Hepatocyte (in vitro differentiated cells): ENCODE measurements around the gene NFYC.

ENCODE experiments used
- CTCF ChIP-seq: fragments of 200-600 bp; sonication (generic); IDR thresholded peaks from 2 replicates; pipeline ENCODE4 v1.5.1; 2016; ENCODE audit warnings: antibody characterized with exemption, mild to moderate bottlenecking; ENCODE audit not compliant: poor library complexity
- EZH2 ChIP-seq: fragments of 200-600 bp; sonication (generic); IDR thresholded peaks from 2 replicates; pipeline ENCODE4 v1.6.1; 2016; ENCODE audit warnings: antibody characterized with exemption, mild to moderate bottlenecking, borderline replicate concordance
- EZH2phosphoT487 ChIP-seq: fragments of 200-600 bp; sonication (generic); IDR thresholded peaks from one replicate; pipeline ENCODE4 v1.6.1; 2018; ENCODE audit warnings: antibody characterized with exemption, mild to moderate bottlenecking, low read depth, moderate library complexity; ENCODE audit not compliant: unreplicated experiment, severe bottlenecking

DNA sequence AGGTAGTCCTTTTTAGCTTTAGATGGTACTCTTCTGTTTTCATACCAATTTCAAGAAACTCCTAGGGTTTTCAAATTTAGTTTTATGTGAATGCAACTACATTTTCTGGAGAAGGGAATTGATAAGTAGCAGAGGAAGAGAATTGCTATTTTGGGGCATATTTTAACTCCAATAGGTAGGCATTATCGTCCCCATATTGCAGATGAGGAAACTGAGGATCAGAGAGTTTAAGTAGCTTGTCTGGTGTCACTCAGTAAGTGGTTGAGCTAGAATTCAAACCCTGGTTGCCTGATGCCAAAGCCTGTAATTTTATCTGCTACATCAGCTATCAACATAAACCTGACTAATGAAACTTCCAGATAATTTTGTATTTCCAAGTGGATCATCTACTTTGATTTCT is 1.9 kb downstream of the NFYC start:
- TF ChIP-seq CTCF (no peak), EZH2phosphoT487 (no peak), EZH2 (no peak)
